NCI-H2196 treated with DMSO at 0.1 percent for 48 hours (cell line): Measurements from ENCODE around the gene ARMC12.
"Not testable (repeated sequence)": the region's sequence is repeated elsewhere in the genome, so short reads cannot be mapped to it uniquely, and the experiment has no call there.

ENCODE experiments used
- DNase-seq: peaks from one replicate; lab custom pipeline; 2025; ENCODE audit not compliant: unreplicated experiment; lab: John Stamatoyannopoulos, UW

Gene ARMC12

DNA sequence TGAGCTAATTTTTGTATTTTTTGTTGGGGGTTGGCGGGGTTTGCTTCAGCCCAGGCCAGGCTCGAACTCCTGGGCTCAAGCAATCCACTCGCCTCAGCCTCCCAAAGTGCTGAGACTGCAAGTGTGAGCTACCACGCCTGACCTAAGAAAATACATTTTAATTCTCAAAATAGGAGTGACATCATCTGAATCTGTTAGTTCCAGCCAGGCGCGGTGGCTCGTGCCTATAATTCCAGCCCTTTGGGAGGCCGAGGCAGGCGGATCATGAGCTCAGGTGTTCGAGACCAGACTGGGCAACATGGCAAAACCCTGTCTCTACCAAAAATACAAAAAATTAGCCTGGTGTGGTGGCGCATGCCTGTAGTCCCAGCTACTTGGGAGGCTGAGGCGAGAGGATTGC, 2.5 kb upstream of the ARMC12 start:
- not testable (repeated sequence) for DNase-seq

DNA sequence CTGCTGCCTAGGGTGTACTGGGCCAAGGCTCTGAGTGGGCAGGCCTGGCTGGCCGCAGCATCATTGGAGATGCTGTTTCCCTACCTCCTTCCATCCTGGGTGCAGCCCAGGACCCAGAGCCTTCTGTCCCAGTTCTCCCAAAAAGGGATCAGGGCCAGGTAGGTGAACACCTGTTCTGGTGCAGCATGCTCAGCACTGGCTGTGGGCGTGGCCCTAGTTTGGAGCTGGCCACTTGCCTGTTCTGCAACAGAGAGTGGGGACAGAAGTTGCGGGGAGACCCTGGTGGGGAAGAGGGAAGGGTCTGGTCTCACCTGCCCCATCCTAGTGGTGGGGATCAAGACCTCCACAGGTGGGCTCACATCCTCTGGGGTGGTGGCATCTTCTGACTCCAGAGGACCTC, 1.4 kb upstream of the ARMC12 start:
- no peak for DNase-seq

DNA sequence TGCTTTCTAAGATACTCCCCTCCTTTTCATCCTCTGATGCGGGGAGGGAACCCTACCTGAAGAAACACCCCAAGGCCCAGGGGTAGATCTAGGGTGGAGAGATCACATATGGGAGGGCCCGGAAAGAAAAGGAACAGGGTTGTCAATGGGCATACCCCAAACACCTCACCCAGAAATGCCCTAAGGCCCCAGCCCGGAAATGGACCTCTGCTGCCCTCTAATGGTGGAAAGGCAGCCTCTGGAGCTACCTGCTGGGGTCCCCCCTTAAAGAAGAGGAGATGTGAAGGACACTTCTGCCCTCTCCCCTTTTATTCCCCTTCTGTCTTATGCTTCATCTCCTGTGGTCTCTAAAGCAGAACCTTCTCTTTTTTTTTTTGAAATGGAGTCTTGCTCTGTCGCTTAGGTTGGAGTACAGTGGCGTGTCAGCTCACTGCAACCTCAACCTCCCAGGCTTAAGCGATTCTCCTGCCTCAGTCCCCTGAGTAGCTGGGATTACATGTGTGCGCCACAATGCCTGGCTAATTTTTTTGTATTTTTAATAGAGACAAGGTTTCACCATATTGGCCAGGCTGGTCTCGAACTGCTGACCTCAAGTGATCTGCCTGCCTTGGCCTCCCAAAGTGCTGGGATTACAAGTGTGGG, 458 bp upstream of the ARMC12 start:
- DNase-seq: peak; percentile 16

DNA sequence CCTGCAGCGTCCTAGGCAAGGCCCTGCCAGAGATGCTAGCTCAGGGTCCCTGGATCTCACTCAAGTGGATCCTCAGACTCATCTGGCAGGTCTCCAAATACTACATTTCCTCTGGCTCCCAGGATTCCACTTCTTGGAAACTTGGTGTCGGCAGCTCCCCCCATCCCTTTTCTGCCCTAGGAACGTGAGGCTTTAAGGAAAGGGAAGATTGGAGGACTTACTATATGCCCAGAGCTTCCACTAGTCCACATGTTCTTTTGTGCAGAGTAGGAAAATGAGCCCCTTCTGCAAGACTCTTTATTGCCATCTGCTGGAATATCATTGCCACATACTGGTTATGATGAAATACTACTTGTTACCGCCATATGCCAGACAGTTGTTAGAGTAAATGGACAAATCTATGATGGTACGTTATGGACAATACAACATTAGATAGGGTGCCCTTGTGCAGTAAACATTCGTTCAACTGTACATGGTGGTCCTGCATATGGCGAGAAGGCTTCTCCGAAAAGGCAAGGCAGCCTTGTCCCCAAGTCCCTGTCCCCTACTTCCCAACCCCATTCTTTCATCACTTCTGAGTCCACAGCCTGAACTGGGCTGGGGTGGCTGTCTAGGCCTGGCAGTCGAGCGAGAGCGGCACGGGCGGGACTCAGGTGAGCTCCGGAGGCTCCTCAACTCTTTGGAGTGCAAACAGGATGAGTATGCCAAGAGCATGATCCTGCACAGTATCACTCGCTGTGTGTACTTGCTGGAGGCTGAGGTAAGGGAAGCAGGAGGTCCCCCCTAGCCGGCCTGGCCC, 780 bp downstream of the ARMC12 start:
- DNase-seq: peak; percentile 71

DNA sequence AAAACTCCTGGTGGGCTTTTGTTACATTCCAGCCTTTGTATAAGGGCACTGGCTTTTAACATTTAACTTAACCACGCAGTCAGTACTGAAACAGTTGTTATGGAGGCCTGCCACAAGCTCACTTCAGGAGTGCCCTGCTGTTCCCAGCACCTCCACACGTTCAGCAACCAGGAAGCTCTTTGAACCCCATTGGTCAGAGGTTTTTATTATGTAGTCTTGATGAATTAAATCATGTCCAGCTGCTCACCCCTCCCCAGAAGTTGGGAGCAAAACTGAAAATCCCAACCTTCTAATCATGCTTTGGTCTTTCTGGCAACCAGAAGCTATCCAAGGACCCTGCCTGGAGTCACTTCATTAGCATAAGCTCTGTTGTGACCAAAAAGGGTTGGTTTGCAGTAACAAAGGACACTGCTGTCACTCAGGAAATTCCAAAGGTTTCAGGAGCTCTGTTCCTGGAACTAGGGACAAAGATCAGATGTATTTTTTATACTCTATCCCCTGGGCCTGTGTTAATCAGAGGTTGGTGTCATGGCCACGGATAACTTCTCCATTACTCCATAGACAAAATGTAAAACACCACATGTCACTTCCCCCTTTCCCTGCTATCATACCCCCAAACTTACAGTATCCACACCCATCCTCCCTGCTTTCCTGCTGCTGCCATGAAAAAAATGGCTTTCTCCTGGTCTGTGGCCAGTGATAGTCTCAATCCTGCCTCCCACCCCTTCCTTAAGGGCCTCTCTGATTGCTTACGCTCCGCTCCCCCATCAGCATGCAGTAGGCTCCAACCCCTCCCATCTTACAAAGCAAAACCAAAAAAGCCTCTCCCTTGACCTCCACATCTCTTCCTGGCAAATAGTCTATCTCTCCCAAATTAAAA, 3.1 kb downstream of the ARMC12 start:
- no peak for DNase-seq

DNA sequence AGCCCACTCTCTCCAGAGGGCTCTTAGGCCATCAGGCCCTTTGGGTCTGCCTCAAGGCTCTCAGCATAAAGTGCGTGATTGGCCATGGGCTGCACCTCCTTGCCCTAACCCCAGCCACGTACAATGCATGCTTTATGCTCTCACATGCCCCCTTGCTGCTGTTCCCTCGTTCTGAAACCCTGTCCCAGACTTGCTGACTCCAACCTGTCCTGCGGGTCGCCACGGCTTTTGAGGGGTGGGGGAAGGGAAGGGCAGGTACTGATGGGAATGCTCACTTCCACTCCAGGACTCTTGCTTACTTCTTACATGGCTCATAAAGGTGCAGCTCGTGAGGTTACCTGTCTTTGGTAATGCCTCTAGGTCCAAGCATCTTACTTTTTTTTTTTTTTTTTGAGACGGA, 6.0 kb downstream of the ARMC12 start:
- DNase-seq: no peak

DNA sequence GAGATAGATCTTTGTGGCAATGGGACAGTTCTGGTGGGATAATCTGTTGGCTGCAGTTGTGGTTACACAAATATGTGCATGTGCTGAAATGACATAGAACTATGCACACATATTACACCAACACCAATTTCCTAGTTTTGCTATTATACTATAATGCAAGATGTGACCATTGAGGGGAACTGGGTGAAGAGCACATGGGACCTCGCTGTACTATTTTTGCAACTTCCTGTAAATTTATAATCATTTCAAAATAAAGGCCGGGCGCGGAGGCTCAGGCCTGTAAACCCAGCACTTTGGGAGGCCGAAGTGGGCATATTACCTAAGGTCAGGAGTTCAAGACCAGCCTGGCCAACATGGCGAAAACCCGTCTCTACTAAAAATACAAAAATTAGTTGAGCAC, 8.7 kb downstream of the ARMC12 start:
- DNase-seq: no peak

DNA sequence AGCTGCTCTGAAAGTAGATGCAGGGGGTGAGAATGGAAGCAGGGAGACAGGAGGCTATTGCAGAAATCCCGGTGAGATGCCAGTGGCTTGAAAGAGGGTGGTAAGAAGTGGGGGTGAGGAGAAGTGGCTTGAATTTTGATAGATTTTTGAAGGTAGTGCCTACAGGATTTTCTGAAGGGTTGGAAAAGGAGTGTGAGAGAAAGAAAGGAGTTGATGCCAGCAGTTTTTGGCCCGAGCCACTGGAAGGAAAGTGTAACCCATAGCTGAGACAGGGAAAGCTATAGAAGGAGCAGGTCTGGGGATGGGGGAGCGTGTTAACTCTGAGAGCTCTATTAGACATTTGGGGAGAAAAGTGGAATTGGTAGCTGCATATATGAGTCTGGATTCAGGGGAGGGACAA, 9.7 kb downstream of the ARMC12 start:
- no peak for DNase-seq

DNA sequence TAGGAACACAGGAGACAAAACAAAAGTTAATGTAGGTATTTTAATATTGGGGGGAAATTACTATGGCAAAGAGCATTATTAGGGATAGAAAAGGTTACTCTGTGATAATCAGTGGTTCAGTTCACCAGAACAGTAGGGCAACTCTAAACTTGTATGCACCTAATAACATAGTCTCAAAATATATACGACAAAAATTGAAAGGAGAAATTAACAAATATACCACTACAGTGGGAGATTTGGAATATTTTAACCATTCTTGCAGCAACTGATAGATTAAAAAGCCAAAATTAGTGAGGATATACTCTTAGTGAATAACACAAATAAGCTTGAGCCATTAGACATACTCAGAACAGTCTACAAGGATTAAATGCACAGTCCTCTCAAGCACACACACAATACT, 11.0 kb downstream of the ARMC12 start:
- no peak for DNase-seq

DNA sequence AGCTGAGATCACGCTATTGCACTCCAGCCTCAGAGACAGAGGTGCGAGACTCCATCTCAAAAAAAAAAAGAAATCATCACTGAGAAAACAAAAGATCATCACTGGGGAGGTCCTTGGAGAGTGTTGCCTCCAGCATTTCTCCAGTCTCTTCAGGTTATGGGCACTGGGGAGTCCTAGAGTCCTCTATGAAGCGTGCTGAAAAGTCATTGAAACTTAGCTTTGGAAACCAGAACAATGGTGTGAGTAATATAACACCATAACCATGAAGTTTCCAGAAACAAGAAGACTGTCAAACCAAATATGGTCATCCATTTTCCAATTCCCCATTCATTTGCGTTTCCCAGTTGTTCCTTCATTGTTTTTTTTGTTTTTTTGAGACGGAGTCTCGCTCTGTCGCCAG, 13.7 kb downstream of the ARMC12 start:
- no peak for DNase-seq

DNA sequence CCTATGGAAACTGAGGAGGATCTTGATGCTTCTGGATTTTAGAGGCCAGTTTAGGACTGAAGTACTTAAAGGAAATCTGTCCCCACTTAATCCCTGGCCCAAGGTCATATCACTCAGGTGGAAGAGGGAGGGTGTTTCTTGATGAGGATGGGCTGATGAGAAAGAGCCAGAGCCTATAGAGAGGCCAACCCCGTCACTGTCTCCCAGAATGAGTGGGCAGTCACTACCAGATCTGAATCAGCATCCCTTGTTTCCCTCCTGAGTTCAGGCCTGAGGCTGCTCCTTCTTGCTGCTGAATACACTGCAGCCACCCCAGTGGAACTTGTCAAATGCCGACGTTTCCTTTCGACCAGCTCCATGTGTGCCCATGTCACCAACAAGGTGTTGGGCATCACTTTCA, 14.8 kb downstream of the ARMC12 start:
- DNase-seq: no peak

DNA sequence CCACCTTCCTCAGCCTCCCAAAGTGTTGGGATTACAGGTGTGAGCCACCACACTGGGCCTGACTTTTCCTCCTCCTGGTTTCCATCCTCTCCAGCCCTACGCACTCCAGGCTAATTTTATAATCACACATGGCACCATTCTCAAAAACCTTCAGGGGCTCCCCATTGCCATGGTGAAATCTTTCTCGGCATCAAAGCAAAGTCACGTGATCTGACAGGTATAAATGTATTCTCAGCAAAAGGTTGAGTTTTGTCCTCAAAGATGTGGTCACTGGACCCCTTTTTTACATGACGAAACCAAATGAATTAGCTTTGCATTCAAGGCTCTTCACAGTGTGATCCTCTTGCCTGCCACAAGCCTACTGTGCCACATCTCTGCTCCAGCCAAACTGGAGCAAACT, 15.5 kb downstream of the ARMC12 start:
- no peak for DNase-seq

DNA sequence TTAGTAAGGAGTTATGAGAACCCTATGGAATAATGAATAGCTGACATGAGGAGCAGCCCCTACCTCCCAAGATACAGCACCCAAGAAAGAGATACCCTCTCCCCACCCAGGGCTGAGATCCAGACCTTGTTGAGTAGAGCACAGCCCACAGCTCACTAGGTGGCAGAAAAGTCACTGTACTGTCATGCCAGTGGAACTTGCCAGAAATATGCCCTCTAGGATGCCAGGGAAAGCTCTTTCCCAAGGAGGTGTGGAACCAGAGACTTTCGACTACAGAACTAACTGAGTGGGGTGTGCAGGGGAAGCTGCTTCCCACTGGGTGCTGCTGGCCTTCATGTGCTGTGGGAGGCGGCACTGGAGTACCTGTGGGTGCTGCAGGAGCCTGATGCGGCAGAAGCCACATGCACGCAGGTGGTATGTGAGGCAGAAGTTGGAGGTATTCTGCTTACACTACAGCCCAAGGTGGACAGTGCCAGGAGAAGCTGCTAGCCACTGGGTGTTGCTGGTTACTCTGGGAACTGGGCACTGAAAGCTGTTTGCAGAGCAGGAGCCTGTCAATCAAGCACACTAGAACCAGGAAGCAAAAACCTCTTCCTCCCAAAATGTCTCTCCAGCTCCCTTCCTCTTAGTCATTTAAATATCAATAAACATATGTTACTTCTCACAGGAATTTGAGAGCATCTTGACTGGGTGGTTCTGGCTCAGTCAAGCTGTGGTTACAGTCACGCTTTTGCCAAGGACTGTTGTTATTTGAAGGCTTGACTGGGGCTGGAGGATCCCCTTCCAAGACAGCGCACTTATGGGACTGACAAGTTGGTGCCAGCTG, 17.8 kb downstream of the ARMC12 start:
- peak; percentile 64 for DNase-seq

DNA sequence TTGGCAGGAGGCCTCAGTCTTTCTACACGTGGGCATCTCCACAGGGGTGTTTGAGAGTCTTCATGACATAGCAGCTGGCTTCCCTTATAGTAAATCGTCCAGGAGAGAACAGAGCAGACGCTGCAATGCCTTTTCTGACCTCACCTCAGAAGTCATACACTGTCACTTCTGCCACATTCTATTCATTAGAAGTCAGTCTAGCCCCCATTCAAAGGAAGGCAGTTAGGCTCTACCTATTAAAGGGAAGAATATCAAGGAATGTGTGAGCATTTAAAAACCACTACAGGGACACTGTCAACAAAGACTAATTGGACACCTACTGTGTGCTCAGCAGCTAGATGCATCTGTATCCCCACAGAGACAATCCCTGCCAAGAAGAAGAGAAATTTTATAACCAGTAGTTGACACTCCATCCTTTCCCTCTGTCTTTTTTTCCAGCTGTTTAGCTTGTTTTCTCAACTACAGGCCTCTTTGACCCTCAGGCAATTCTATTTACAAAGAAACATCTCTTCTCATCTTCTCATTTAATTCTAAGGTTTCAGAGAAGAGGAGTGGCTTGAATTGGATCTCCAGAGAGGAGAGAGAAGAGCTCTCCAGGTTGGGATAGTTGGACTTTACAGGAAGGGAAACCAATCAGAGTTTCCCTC, 18.6 kb downstream of the ARMC12 start:
- no peak for DNase-seq

DNA sequence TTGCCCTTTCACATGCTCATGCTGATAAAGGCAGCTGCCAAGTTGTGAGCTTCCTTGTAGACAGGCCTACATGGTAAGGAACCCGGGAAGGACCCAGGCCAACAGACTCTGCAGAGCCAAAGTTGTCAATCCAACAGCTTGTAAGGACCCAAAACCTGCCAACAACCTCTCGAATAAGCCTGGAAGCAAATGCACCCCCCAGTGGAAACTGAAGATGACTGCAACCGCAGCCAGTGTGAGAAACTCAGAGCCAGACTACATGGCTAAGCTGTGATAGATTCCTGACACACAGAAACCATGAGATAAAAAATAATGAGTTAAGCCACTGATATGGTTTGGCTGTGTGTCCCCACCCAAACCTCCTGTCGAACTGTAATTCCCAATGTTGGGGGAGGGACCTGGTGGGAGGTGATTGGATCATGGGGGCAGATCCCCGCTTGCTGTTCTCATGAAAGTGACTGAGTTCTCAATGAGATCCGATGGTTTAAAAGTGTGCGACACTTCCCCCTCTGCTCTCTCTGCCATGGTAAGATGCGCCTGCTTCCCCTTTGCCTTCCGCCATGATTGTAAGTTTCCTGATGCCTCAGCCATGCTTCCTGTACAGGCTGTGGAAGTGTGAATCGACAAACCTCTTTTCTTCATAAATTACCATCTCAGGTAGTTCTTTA, 20.8 kb downstream of the ARMC12 start:
- DNase-seq: no peak

DNA sequence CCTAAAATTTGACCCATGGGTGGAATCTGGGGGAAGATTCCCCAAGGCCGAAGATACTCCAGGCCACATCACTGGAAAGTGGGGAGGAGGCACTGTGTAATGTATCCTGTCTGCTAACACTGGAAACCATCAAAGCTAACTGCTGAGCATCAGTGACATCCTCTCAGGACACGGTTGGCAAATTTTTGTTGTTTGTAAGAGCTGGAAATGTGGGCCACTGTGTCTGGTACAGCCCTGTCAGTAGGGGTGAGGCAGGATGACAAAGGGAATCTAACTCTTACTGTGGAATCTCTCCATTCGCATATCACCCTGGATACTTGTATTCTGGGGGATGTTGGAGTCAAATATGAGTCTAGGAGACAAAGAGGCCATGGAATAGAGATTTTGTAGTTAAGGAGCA, 22.6 kb downstream of the ARMC12 start:
- DNase-seq: no peak

DNA sequence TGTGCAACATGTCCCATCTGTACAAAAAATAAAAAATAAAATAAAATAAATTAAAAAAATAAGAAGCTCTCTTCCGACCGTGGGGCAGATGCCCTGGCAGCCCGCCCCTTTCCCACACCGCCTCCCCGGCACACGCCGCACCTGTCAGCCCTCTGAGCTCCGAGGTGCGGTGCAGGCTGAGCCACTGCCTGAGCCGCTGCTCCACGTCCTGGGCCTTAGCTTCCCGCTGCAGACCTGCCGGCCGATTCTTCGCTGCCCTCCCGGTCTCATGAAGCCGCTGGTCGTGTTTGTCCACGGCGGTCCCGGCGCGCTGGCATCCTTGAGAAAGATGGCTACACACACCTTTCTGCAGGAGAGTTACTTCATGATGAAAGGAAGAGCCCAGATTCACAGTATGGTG, 28.9 kb downstream of the ARMC12 start:
- DNase-seq: no peak

DNA sequence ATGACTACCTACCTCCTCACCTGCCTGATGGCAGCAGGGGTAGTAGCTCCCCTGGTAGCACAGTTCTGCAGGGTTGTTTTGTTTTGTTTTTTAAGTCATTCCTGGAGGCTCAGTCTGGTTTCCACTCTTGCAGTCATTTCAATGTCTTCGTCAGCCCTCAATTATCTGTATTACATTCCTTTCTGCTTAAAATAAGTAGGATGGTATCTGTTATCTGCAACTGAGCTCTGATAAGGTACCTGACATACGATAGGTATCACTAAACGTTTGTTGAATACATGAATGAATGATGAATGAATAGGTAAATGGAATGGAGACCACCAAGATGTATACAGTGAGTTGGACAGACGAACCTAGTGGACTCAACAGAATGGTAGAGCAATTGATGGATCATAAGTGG, 32.4 kb downstream of the ARMC12 start:
- DNase-seq: no peak

DNA sequence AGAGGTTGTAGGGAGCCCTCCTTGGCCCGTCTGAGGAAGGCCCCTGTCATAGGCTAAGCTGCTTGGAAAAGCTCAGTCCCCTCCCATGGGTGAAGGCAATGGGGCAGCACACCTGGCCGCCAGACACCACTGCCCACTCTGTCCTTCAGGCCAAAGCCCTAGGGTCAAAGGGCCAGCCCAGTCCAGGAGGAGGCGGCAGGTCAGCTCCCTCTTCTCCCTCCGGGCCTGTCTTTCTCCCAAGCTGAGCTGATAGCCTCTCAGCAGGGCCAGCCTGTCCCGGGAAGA, 34.5 kb downstream of the ARMC12 start:
- no peak for DNase-seq

DNA sequence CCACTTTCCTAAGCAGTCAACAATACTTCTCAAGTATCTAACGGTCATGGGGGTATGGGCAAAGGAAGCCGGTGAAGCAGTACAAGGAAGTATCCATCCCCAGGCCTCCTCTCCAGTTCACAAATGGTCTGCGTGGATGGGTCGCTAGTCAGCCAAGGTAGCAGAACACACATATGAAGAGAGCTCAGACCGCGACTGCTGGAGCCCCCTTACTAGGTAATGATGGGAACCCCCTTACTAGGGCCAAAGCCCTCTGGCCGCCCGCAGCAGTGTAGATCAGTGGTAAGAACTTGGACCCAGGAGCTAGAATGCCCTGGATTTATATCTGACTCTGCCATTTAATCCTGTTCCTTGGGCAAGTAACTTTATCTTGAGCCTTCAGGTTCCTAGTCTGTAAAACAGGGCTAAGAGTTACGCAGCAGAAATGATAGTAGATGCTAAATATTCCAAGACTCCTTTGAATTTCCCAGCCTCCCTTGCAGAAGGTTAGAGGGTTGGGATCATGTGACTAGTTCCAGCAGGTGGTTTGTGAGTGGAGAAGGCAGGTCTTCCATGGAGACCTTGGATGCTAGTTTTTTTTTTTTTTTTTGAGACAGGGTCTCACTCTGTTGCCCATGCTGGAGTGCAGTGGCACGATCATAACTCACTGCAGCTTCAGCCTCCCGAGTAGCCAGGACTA, 37.4 kb downstream of the ARMC12 start:
- no peak for DNase-seq
